ENCODE measurements around the gene PDCL2. TPM values are rescaled to one million over a fixed set of nuclear protein-coding genes. Genes with fewer than 3 reads are reported as not detected.
A peak's percentile ranks its signal among the peaks of the same experiment; 100 is the strongest.

Gene PDCL2
- polyA plus RNA-seq, 3 donors: not detected

- H3K9ac ChIP-seq (ENCODE audit: insufficient read depth, low read length, poor library complexity, severe bottlenecking): no peak overlapping the region
- no peak overlapping the region for H3K4me3 ChIP-seq (replicated peaks in 1 of 3; ENCODE audit: low read depth in 2 of 3, low read length in 3 of 3)
- H3K9me3 ChIP-seq (replicated peaks in 1 of 2; ENCODE audit: control insufficient read depth in 1 of 2, insufficient read depth in 1 of 2, low read length in 2 of 2): no peaks in the 10 kb centered on the region
- no peak for DNase-seq
- H2AFZ ChIP-seq (ENCODE audit: insufficient read depth, low read depth, low read length, poor library complexity, severe bottlenecking): no peak overlapping the region
- no peaks in the 10 kb centered on the region for H3K27me3 ChIP-seq (ENCODE audit: control insufficient read depth in 2 of 2, insufficient read depth in 2 of 2, low read length in 2 of 2)
- peaks cover 8% of the 10 kb centered on the region for H3K4me1 Mint-ChIP-seq
- H3K36me3 Mint-ChIP-seq: no peaks in the 10 kb centered on the region
- no peaks in the 10 kb centered on the region for H3K36me3 ChIP-seq (replicated peaks in 1 of 2; ENCODE audit: control insufficient read depth in 1 of 2, insufficient read depth in 2 of 2, low read length in 2 of 2)
- no peaks in the 10 kb centered on the region for H3K79me2 ChIP-seq (ENCODE audit: insufficient read depth, low read length)
- TF ChIP-seq CTCF (IDR thresholded peaks at IDR 0.05): no peak
- H3K9me3 Mint-ChIP-seq: peaks cover 0 to 10% (median 3%) of the 10 kb centered on the region in 7 donors
- no CpG with 5 or more reads among the region's 3 CpGs for WGBS (ENCODE audit: insufficient coverage)
- peaks cover 1 to 7% (median 3%) of the 10 kb centered on the region in 3 donors for H3K27me3 Mint-ChIP-seq (ENCODE audit: low read depth in 3 of 3)
- no peaks in the 10 kb centered on the region for H4K20me1 ChIP-seq (ENCODE audit: insufficient read depth, low read length)
- no peak overlapping the region for H3K27ac Mint-ChIP-seq
- no peak overlapping the region for H3K27ac ChIP-seq (ENCODE audit: low read depth in 1 of 2, low read length in 2 of 2)
- H3K4me1 ChIP-seq (ENCODE audit: control insufficient read depth in 1 of 2, insufficient read depth in 2 of 2, low read length in 2 of 2): peaks cover 0 to 15% of the 10 kb centered on the region in 2 donors
- intact Hi-C loops (cut with micrococcal nuclease): no loop called here
- no peak overlapping the region for H3K4me3 Mint-ChIP-seq
- H3K4me2 ChIP-seq (replicated peaks; ENCODE audit: extremely low read depth, low read length, poor library complexity, severe bottlenecking): no peak overlapping the region
Measured at GRCh38 chr4:55560096-55560495, 31.9 kb downstream of the PDCL2 start.

- TF ChIP-seq CTCF (IDR thresholded peaks at IDR 0.05): peak; percentile 44
- no peaks in the 10 kb centered on the region for H3K36me3 Mint-ChIP-seq
- no peak overlapping the region for H3K9ac ChIP-seq (ENCODE audit: insufficient read depth, low read length, poor library complexity, severe bottlenecking)
- no peaks in the 10 kb centered on the region for H3K4me1 ChIP-seq (ENCODE audit: control insufficient read depth in 1 of 2, insufficient read depth in 2 of 2, low read length in 2 of 2)
- no peaks in the 10 kb centered on the region for H3K4me1 Mint-ChIP-seq
- intact Hi-C loops (cut with micrococcal nuclease): no loop called here
- H3K4me3 Mint-ChIP-seq: no peak overlapping the region
- H3K27ac ChIP-seq (ENCODE audit: low read depth in 1 of 2, low read length in 2 of 2): no peak overlapping the region
- whole genome bisulfite sequencing (ENCODE audit: insufficient coverage): no CpG with 5 or more reads among the region's 2 CpGs
- H3K9me3 ChIP-seq (replicated peaks in 1 of 2; ENCODE audit: control insufficient read depth in 1 of 2, insufficient read depth in 1 of 2, low read length in 2 of 2): no peaks in the 10 kb centered on the region
- peaks cover 0 to 2% of the 10 kb centered on the region in 2 donors for H3K27me3 ChIP-seq (ENCODE audit: control insufficient read depth in 2 of 2, insufficient read depth in 2 of 2, low read length in 2 of 2)
- peaks cover 4 to 16% (median 8%) of the 10 kb centered on the region in 7 donors for H3K9me3 Mint-ChIP-seq
- no peaks in the 10 kb centered on the region for H4K20me1 ChIP-seq (ENCODE audit: insufficient read depth, low read length)
- no peak overlapping the region for H2AFZ ChIP-seq (ENCODE audit: insufficient read depth, low read depth, low read length, poor library complexity, severe bottlenecking)
- no peak overlapping the region for H3K4me2 ChIP-seq (replicated peaks; ENCODE audit: extremely low read depth, low read length, poor library complexity, severe bottlenecking)
- no peak overlapping the region for H3K4me3 ChIP-seq (replicated peaks in 1 of 3; ENCODE audit: low read depth in 2 of 3, low read length in 3 of 3)
- H3K79me2 ChIP-seq (ENCODE audit: insufficient read depth, low read length): no peaks in the 10 kb centered on the region
- H3K36me3 ChIP-seq (replicated peaks in 1 of 2; ENCODE audit: control insufficient read depth in 1 of 2, insufficient read depth in 2 of 2, low read length in 2 of 2): no peaks in the 10 kb centered on the region
- no peak for DNase-seq
- peaks cover 5 to 17% (median 8%) of the 10 kb centered on the region in 3 donors for H3K27me3 Mint-ChIP-seq (ENCODE audit: low read depth in 3 of 3)
- no peak overlapping the region for H3K27ac Mint-ChIP-seq
Measured at GRCh38 chr4:55554453-55555030, 37.5 kb downstream of the PDCL2 start.

All from CD14-positive monocyte (primary cell).